BJ (cell line): Measurements from ENCODE around the gene RFX4. TPM values are rescaled to one million over a fixed set of nuclear protein-coding genes. Genes with fewer than 3 reads are reported as not detected.

Experiments used
- CTCF ChIA-PET: fragments of 350-600 bp; formaldehyde crosslinking; extraction: SDS; loops from one replicate; lab custom pipeline; 2021; ENCODE audit warnings: antibody characterized with exemption, inconsistent platforms; lab: Yijun Ruan, JAX
- POLR2A ChIA-PET: fragments of 300-600 bp; sonication (Branson Sonifier 250); formaldehyde crosslinking; extraction: SDS; loops from one replicate; lab custom pipeline; 2021; ENCODE audit warnings: antibody characterized with exemption; lab: Charles Lee
- DNase-seq: peaks from one replicate; pipeline ENCODE4 v3.0.0-alpha.2; 2011; ENCODE audit warnings: low read depth
- H3K27me3 ChIP-seq: 2 replicates; pipeline ENCODE4 v1.6.0; 2011; ENCODE audit warnings: low read length; ENCODE audit not compliant: control insufficient read depth, insufficient read depth
- H3K36me3 ChIP-seq: 2 replicates; pipeline ENCODE4 v1.5.1; 2011; ENCODE audit warnings: low read length; ENCODE audit not compliant: control insufficient read depth, insufficient read depth
- H3K4me3 ChIP-seq: 2 replicates; pipeline ENCODE4 v1.5.1; 2011; ENCODE audit warnings: low read depth, mild to moderate bottlenecking, control low read depth, low read length
- polyA plus RNA-seq: library from polyadenylated mRNA; depleted of rRNA; stranded (reverse); fragments of >200 nt; gene quantifications from 2 replicates; pipeline ENCODE4 v1.2.3, GENCODE V29; 2011
- TF ChIP-seq, protein P1 (sequence below): IDR thresholded peaks from 2 replicates; pipeline ENCODE4 v1.5.1; 2011; ENCODE audit warnings: low read depth, mild to moderate bottlenecking, control low read depth, inconsistent platforms, low read length, moderate library complexity; ENCODE audit not compliant: insufficient read depth

Gene RFX4
- polyA plus RNA-seq, 1 experiment, result not detected

DNA sequence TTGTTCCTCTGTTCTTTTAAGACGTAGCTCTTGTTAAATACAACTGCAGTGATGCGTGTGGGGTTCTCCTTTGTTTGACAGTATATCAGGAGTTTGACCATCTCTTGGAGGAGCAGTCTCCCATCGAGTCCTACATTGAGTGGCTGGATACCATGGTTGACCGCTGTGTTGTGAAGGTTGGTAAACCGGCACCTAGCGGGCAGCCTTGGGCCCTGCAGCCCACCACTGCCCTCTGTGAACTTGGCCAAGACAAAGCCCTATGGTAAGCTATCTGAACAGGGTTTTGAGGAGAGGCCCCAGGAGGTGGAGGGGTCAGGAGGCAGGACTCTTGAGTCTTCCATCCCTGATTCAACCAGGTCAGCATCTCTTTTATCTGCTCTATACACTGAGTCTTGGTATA, 137.1 kb downstream of the RFX4 start:
- Histone ChIP-seq H3K36me3 (no peaks in the 10 kb centered on the region), H3K27me3 (no peaks in the 10 kb centered on the region), H3K4me3 (no peak overlapping the region)
- ChIA-PET CTCF (interaction anchor here (0.8 kb wide), 1 partner anchor 200 kb away, joined by 4 read pairs; no protein-coding TSS in a partner anchor), POLR2A (no interaction called here)
- TF ChIP-seq, protein P1, sequence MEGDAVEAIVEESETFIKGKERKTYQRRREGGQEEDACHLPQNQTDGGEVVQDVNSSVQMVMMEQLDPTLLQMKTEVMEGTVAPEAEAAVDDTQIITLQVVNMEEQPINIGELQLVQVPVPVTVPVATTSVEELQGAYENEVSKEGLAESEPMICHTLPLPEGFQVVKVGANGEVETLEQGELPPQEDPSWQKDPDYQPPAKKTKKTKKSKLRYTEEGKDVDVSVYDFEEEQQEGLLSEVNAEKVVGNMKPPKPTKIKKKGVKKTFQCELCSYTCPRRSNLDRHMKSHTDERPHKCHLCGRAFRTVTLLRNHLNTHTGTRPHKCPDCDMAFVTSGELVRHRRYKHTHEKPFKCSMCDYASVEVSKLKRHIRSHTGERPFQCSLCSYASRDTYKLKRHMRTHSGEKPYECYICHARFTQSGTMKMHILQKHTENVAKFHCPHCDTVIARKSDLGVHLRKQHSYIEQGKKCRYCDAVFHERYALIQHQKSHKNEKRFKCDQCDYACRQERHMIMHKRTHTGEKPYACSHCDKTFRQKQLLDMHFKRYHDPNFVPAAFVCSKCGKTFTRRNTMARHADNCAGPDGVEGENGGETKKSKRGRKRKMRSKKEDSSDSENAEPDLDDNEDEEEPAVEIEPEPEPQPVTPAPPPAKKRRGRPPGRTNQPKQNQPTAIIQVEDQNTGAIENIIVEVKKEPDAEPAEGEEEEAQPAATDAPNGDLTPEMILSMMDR, result no peak
- no peak for DNase-seq

GRCh38 chr12:106720696-106721095, 137.9 kb downstream of the RFX4 start:
- H3K4me3 ChIP-seq, result no peak overlapping the region
- TF ChIP-seq, protein P1, result no peak
- ChIA-PET POLR2A (no interaction called here), CTCF (no interaction called here)
- no peaks in the 10 kb centered on the region for H3K27me3 ChIP-seq
- DNase-seq, result no peak
- H3K36me3 ChIP-seq, result no peaks in the 10 kb centered on the region

DNA sequence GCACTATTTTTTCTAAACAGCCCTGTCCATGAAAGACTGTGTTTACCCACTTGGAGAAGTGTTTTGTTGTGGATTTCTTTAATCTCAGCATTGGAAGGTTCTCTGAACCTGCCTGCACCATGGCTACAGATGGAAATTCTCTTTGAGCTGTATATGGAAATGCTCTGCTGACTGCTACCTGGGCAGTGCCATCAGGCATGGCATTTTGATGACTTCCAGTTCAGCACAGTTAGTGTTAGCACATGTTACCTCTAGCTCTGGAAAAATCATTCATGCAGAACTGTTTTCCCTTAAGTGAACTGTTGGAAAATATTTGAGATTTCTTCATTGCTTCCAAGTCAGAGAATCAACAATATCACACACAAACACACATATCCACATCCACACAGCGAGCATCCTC, 139.1 kb downstream of the RFX4 start:
- Histone ChIP-seq H3K36me3 (no peaks in the 10 kb centered on the region), H3K4me3 (no peak overlapping the region), H3K27me3 (no peaks in the 10 kb centered on the region)
- CTCF ChIA-PET, result interaction anchor here (0.6 kb wide), 1 partner anchor 843 kb away, joined by 3 read pairs; no protein-coding TSS in a partner anchor
- TF ChIP-seq, protein P1, result no peak
- POLR2A ChIA-PET, result no interaction called here
- DNase-seq, result no peak

DNA sequence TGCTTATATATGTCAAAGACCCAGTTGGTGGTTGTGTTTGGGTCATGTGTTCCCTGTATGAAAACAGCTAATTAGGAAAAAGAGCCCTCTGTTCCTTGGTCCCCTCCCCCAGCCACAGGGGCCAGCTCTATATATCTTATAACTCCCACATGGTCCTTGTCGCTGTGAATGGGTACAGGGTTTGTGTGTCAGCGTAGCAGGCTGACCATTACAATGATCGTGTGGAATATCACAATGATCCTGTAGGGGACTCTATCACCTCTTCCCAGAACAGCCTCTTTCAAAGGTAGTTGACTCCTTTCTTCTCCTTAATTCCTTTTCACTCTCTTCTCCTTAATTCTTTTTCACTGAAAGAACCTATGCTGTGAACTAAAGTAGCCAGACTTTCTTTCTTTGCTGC, 140.0 kb downstream of the RFX4 start:
- DNase-seq, result no peak
- H3K27me3 ChIP-seq, result no peaks in the 10 kb centered on the region
- H3K36me3 ChIP-seq, result no peaks in the 10 kb centered on the region
- POLR2A ChIA-PET, result no interaction called here
- no peak overlapping the region for H3K4me3 ChIP-seq
- TF ChIP-seq, protein P1, result no peak
- CTCF ChIA-PET, result no interaction called here

DNA sequence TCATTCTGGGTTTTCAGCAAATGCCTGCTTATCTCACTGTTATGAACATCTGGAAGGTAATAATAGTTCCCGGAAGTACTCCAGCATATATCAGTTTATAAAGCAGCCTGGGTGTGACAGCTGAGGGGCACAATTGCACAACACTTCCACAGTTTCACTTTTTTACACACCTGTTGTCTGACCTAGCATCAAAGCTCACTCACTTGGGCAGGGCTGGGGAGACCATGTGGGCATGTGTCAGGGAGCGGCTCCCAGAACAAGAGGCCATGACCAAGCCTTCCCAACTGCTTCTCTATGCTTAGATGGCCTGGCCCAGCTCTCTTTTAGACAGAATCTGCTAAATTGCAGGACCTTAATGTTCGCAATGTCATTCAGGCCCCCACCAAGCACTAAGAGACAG, 140.6 kb downstream of the RFX4 start:
- ChIA-PET CTCF (no interaction called here), POLR2A (no interaction called here)
- DNase-seq, result no peak
- TF ChIP-seq, protein P1, result no peak
- H3K4me3 ChIP-seq, result no peak overlapping the region
- no peaks in the 10 kb centered on the region for H3K27me3 ChIP-seq
- H3K36me3 ChIP-seq, result no peaks in the 10 kb centered on the region
